ENCODE results near the gene OR2V2. TPM values are rescaled to one million over a fixed set of nuclear protein-coding genes. Genes with fewer than 3 reads are reported as not detected.

Gene OR2V2
- total and polyA plus RNA-seq, 8 donors: not detected

GRCh38 chr5:181195249-181195761, 47.9 kb downstream of the OR2V2 start:
- TF ChIP-seq EP300 (IDR thresholded peaks at IDR 0.05) (no peak), POLR2AphosphoS5 (IDR thresholded peaks at IDR 0.05) (no peak), CTCF (IDR thresholded peaks at IDR 0.05) (no peak), POLR2A (IDR thresholded peaks at IDR 0.05) (no peak)
- Histone ChIP-seq H3K36me3 (no peaks in the 10 kb centered on the region), H3K9me3 (no peaks in the 10 kb centered on the region), H3K27me3 (no peaks in the 10 kb centered on the region), H3K4me3 (no peak overlapping the region), H3K4me1 (peaks cover 5 to 27% (median 20%) of the 10 kb centered on the region in 4 donors), H3K27ac (no peak overlapping the region)
- DNase-seq: no peak
- WGBS, 5 donors: 65 to 73% (median 68%) methylated on average over 28 to 45 of the region's 45 CpGs
- intact Hi-C loops (cut with DNase I; ENCODE audit: low total_unique reads): no loop called here

GRCh38 chr5:181197326-181197951, 50.1 kb downstream of the OR2V2 start:
- H3K4me3 ChIP-seq: no peak overlapping the region
- intact Hi-C loops (cut with DNase I; ENCODE audit: low total_unique reads): no loop called here
- no peaks in the 10 kb centered on the region for H3K9me3 ChIP-seq
- no peak for DNase-seq
- no peaks in the 10 kb centered on the region for H3K27me3 ChIP-seq
- WGBS, 5 donors: 66 to 78% (median 69%) methylated on average over 8 of the region's 8 CpGs
- H3K4me1 ChIP-seq: peaks cover 2 to 15% (median 4%) of the 10 kb centered on the region in 4 donors
- H3K36me3 ChIP-seq: no peaks in the 10 kb centered on the region
- no peak overlapping the region for H3K27ac ChIP-seq
- TF ChIP-seq CTCF (IDR thresholded peaks at IDR 0.05): no peak
- TF ChIP-seq POLR2AphosphoS5 (IDR thresholded peaks at IDR 0.05): no peak
- TF ChIP-seq POLR2A (IDR thresholded peaks at IDR 0.05): no peak
- TF ChIP-seq EP300 (IDR thresholded peaks at IDR 0.05): no peak

GRCh38 chr5:181198106-181198685, 50.8 kb downstream of the OR2V2 start:
- DNase-seq: no peak
- whole genome bisulfite sequencing, 5 donors: 77 to 81% (median 78%) methylated on average over 12 of the region's 12 CpGs
- no peak overlapping the region for H3K4me3 ChIP-seq
- H3K27ac ChIP-seq: no peak overlapping the region
- intact Hi-C loops (cut with DNase I; ENCODE audit: low total_unique reads): no loop called here
- H3K27me3 ChIP-seq: peaks cover 0 to under 1% (median 0%) of the 10 kb centered on the region in 3 donors
- peaks cover 0 to 8% (median 3%) of the 10 kb centered on the region in 4 donors for H3K4me1 ChIP-seq
- TF ChIP-seq EP300 (IDR thresholded peaks at IDR 0.05) (no peak), POLR2AphosphoS5 (IDR thresholded peaks at IDR 0.05) (no peak), POLR2A (IDR thresholded peaks at IDR 0.05) (no peak), CTCF (IDR thresholded peaks at IDR 0.05) (no peak)
- no peaks in the 10 kb centered on the region for H3K36me3 ChIP-seq
- no peaks in the 10 kb centered on the region for H3K9me3 ChIP-seq

GRCh38 chr5:181198905-181199519, 51.6 kb downstream of the OR2V2 start:
- 50 to 58% (median 54%) methylated on average over 9 of the region's 9 CpGs for WGBS, 5 donors
- intact Hi-C loops (cut with DNase I; ENCODE audit: low total_unique reads): no loop called here
- Histone ChIP-seq H3K9me3 (no peaks in the 10 kb centered on the region), H3K4me1 (peaks cover 2 to 16% (median 11%) of the 10 kb centered on the region in 4 donors), H3K27me3 (peaks cover 0 to 8% (median 1%) of the 10 kb centered on the region in 3 donors), H3K27ac (no peak overlapping the region), H3K4me3 (no peak overlapping the region), H3K36me3 (no peaks in the 10 kb centered on the region)
- no peak for DNase-seq
- TF ChIP-seq POLR2AphosphoS5 (IDR thresholded peaks at IDR 0.05) (no peak), POLR2A (IDR thresholded peaks at IDR 0.05) (no peak), CTCF (IDR thresholded peaks at IDR 0.05) (no peak), EP300 (IDR thresholded peaks at IDR 0.05) (no peak)
